HG02885 (cell line): Measurements from ENCODE around the gene SPINK14.

Experiments
- ATAC-seq: cut with Tn5 transposase; IDR thresholded peaks from one replicate; pipeline ENCODE4 v1.9.1; 2021; ENCODE audit warnings: mild to moderate bottlenecking; ENCODE audit not compliant: unreplicated experiment, poor library complexity

The SPINK14 gene

DNA sequence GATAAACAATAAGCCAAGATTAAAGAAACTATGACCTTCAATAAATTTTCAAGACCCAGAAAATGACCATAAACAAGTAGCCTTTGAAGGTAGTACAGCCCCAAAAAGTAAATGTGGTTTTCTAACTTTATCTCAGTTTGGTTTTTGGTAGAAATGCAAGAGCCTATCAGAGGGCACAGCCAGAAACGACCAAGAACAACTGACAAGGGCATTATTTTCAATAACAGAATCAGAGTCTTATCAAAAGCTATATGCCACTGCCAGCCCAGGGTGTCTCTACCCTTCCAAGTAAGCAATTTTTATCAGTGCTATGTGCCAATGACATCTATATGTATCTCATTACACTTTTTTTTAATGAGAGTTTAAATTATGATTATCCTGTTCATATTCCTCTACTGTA, 22.7 kb downstream of the SPINK14 start:
- ATAC-seq, result no peak

DNA sequence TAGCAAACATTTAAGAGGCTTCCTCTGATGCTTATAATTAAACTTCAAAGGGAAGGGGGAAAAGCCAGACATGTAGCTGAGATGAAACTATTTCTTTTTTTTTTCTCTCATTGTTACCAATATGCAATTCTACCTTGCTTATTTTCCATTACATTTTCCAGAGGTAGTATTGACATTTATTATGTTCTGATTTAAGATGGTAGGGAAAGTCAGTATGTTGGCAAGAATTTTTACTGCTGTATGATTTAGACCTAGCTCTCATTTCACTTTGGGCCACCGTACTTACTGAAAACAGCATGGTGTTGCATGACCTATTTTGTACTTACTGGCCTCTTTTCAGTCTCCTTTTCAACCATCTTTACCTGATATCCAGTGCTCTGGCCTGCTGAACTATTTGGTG, 24.9 kb downstream of the SPINK14 start:
- no peak for ATAC-seq

DNA sequence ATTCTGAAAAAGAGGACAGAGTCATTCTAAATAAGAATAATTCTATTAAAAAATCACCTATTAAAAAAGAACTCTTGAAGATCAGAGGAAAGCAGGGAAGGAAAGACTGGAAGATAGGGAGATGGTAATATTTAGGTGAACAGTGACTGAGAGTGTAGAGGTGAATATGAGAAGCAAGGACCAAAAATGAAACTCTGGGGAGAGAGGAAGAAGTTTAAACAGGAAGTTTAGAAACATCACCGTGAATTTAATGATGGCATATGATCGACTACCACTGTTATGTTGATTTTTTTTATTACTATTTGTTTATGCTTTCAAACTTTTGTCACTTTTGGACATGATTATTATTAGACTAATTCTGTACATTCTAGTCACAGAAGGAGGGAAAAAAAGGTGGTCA, 32.8 kb downstream of the SPINK14 start:
- ATAC-seq, result no peak

DNA sequence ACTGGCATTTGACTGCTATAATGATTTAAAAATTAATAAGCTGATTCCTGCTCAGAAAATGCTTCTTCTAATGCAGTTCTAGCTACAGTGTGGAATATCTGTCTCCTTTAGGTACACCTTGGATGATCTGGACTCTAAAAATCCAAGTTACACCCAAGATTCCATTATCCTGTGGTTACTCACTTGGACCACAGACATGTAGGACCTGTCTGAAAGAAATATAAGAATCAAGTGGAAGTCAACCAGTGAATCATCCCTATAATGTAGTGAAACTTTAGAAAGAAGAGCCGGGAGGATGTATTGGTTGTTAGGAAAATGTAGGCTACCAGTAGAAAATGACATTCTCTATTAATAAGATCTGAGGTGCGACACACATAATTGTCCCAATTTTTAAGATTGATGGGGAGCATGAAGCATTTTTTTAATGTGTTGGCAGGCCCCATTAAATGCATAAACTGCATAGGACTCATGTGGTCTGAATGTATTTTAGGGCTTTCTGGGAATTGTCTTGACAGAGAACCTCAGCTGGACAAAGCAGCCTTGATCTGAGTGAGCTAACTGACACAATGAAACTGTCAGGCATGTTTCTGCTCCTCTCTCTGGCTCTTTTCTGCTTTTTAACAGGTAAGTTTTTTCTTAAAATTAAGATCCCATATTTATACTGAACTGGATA, 34.3 kb downstream of the SPINK14 start, which contains the start of gene SPINK6:
SPINK6 (plus strand) TSS at position 512 of the 673 bp plus-strand sequence; CDS start at position 567, 55 bp downstream.
- no peak for ATAC-seq

DNA sequence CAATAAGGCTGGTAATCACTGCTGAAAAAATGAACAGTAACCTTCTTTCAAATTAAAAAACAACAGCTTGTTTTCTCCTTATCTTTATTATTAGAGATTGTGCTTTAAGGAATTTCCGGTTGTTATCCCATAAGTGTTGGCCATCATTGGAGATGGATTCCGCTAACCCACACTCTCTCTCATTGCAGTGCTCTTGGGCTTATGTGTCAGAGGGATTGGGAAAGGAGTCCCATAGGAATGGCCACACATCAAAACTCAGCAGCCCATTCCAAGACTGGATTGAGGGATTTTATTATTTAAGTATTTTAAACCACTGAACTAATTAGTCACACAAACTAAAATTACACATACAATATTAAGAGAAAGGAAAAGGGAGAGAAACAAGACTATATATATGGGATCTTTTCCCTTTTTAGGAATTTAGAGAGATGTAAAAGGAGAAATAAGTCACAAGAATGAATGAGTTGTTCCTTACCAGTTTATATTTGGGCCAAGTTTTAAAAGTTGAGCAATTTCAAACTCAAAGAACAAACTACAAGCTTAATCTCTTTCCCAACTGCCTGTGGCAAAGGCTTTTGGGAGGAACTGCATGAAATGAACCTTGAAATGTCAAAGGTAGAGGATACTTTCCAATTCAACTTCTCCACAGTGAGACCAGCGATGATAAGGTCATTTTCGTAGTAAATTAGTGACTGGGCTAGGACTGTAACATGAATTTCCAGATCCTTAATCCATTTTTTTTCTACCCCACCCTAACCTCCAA, 36.9 kb downstream of the SPINK14 start:
- no peak for ATAC-seq

DNA sequence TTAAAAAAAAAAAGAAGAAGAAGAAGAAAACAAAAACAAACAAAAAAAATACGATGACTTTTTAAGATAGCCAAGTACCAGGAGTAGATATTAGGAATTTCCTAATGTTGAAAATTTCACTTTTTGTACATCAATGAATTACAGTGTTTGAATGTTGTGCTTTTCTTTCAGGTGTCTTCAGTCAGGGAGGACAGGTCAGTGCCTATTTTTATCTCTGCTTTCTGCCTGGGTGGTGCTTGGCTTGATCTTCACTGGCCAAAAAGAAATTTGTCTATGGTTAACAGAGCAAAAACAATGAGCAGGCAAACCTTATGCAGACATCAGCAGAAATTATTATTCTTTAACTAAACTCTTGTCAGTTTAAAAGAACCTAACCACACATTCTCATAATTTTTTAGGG, 37.5 kb downstream of the SPINK14 start:
- no peak for ATAC-seq

DNA sequence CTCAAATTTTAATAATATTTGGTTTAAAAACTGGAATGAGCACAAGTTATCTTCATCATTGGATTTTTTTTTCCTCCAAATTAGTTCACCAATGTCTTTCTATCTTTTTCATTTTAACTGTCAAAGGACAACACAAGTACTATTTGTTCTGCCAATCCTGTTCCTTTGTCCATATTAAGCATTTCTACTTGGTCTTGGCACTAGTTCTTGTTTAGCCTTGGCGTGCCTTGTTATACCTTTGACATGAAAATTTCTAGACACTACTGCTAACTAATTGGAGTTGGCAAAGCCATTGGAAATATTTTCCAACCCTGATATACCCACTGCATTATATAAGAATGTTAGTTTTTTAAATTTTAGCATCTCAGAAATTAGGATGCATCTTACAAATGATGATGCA, 38.3 kb downstream of the SPINK14 start:
- ATAC-seq, result no peak

DNA sequence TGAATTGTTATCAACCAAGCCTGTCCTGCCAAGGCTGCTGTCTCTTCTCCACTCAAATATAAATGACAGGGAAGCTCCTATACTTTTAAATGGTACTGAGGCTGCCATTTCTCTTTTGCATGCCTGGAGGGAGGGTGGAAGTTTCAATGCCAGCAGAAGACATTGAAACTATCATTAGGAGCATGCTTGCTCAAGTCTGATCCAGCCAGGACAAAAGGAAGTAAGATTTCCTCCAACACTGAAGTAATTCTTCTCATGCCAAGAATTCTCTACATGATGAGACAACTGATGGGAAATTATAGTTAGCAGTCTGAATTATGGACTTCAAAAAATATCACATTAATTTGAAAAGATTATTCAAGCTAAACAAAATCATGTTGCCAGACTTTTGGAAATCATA, 39.9 kb downstream of the SPINK14 start:
- ATAC-seq, result no peak

DNA sequence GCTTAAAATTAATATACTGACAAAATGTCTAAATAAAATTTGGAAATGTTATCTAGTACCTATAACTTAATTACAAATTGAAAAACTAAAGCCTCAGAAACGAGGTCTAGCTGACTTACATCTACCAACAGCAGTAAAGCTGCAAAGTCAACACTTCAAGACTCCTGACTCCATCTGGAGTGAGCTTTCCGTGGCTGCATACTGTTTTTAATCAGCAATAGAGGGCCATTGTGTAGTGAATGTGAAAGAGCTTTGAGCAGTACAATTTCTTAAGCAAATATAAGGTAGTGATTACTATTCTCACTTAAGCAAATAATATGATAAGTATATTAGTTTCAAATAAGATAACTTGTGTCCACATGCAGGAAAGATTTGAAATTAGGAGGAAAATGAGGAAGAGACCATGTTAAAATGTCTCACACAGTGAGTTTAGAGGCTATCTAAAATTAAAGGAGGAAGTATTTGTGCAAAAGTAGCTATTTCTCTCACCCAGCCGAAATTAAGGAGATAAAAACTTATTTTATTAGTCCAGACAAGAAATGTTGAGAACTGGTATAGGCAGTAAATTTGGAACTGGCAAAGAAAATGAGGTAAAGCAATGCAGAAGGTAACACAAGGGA, 40.9 kb downstream of the SPINK14 start:
- ATAC-seq, result no peak

DNA sequence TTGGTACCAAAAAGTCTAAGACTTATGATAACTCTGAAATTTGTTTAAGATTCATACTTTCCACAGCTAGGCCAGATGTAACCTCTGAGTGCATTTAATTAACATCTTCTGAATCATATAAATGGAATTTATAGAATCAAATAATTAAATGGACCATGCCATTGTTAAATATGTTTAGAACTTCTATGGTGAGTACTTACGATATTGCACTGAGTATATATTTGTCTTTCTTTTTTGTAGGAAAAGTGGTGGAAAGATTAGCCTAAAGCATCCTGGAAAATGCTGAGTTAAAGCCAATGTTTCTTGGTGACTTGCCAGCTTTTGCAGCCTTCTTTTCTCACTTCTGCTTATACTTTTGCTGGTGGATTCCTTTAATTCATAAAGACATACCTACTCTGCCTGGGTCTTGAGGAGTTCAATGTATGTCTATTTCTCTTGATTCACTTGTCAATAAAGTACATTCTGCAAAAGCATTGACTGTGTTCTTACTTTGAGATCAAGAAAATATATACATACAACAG, 46.4 kb downstream of the SPINK14 start:
- no peak for ATAC-seq

DNA sequence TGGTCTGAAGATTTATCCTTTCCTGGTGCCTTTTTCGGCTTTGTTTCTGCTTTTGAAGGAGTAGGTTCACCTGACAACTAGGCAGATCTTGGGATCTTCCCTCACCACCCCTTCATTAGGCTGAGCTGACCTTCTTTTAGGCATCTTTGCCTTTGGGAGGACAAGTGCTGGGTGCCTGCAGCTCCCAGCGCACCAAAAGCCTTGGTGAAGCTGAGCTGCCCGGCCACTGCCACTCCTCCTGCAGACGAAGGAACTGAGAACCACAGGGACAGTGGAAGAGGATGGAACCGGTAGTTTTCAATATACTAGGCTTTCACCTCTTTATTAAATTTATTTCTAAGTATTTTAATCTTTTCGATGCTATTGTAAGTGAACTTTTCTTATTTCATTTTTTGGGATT, 53.2 kb downstream of the SPINK14 start:
- ATAC-seq, result no peak

DNA sequence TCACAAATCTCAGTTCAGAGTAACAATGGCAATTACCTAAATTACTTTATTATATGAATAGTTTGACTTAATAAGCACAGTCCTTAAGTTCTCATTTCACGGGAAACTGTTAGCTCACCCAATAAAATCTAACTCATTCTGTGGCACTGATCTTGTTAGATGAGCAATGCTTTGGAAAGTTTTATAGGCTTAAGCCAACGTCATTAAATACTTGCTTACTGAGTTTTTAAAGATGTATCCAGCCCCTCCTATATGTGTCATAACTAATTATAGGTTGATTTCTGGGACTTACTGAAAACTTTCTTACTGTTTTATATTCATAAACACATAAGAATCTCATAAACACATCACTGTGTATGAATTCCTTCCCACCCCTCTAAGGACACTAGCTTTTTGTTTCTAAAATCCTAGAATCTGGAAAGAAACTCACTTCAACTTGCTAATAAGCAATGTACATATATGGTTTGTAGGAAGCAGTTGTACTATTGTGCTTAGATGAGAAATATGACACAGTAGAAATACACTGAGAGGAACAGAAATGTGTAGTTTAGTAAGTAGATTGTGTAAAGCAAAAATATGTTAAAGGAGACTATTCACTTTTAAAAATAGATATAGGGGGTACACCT, 55.9 kb downstream of the SPINK14 start:
- no peak for ATAC-seq
